CD4-positive, alpha-beta T cell treated with Interleukin-4 for 4 hours (primary cell): ENCODE results near the gene CPXM2.

Experiments
- DNase-seq: peaks from one replicate; pipeline ENCODE4 v3.0.0-alpha.2; 2020

The CPXM2 gene

GRCh38 chr10:123795196-123795780 is 96.3 kb downstream of the CPXM2 start:
- no peak for DNase-seq

- no peak for DNase-seq
Measured at GRCh38 chr10:123792248-123792978, 99.2 kb downstream of the CPXM2 start.

GRCh38 chr10:123790132-123790885 is 101.3 kb downstream of the CPXM2 start:
- no peak for DNase-seq

- DNase-seq: no peak
Measured at GRCh38 chr10:123788981-123789380, 102.6 kb downstream of the CPXM2 start.

- DNase-seq: no peak
Measured at GRCh38 chr10:123787566-123787965, 104.0 kb downstream of the CPXM2 start.

DNA sequence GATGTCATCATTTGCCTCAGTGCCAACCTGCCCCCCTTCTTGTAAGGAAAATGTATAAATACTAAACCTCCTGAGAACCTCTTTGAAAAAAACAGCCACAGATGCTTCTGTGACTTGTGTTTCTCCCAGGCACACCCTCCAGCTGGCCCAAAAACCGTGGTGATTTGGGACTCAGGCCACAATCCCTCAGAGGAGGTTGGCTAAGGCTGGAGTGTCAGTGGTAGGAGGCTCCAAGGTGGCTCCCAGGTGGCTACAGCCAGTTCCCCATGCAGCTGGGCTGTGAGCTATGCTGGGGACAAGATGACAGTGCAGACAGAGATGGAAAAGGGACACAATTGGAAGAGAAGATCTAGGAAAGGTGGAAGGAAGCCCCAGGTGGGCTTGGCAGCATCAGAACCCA is 104.7 kb downstream of the CPXM2 start:
- no peak for DNase-seq

DNA sequence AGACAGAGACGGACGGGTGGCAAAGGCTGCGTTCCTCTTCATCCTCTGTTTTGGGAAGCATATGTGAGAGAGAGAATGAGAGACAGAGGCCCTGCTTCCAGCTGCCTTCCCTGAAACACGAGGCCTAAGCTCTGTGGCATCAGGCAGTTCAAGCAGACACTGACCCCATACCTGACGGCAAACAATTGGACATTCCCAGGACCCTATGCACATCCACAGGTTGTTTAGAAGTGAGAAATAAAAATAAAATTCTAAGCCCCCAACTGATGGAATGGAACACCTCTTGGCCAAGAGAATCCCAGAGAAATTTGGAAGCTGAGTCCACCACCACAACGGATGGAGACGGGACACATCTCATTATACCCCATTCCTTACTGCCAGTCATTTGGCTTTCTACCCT is 105.3 kb downstream of the CPXM2 start:
- DNase-seq: no peak

- DNase-seq: no peak
Measured at GRCh38 chr10:123784646-123785045, 107.0 kb downstream of the CPXM2 start.

- no peak for DNase-seq
Measured at GRCh38 chr10:123784216-123784615, 107.4 kb downstream of the CPXM2 start.

- no peak for DNase-seq
Measured at GRCh38 chr10:123783296-123783695, 108.3 kb downstream of the CPXM2 start.

DNA sequence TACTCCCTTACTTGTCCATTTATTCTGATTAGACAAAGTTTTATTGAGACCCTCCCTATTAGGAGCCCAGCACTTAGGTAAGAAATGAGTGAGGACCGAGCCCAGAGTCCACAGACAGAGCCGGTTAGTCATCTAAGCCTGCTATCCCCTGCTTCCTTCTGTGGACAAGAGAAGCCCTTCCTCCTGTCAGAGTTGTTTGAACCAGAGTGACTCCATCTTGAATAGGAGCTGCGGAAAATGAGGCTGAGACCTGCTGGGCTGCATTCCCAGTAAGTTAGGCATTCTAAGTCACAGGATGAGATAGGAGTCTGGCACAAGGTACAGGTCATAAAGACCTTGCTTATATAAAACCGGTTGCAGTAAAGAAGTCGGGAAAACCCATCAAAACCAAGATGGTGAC is 109.1 kb downstream of the CPXM2 start:
- DNase-seq: no peak

- no peak for DNase-seq
Measured at GRCh38 chr10:123781956-123782500, 109.6 kb downstream of the CPXM2 start.

DNA sequence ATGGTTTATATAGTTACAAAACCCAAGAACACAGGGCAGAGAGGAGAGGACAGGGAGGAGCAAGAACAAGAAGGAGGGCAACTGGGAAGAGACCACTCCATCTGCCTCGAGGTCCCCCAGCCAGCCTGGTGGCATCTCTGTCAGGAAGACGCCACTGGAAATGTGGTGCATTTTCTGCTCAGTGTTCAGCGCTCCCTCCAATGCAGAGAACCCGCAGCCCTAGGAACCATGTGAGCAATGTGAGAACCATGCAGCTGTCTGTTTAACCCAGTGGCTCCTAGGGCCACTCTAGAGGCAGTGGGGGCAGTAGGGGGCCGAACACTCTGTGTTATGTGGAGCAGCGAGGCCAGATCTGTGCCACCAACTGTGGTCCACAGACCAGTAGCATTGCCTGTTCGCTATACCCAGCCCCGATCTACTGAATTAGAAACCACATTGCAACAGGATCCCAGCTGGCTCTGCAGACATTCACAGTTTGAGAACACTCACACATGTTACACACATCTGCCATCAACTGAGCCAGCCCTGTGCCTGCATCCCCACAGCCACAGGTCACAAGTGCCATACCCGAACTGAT is 110.2 kb downstream of the CPXM2 start:
- no peak for DNase-seq

DNA sequence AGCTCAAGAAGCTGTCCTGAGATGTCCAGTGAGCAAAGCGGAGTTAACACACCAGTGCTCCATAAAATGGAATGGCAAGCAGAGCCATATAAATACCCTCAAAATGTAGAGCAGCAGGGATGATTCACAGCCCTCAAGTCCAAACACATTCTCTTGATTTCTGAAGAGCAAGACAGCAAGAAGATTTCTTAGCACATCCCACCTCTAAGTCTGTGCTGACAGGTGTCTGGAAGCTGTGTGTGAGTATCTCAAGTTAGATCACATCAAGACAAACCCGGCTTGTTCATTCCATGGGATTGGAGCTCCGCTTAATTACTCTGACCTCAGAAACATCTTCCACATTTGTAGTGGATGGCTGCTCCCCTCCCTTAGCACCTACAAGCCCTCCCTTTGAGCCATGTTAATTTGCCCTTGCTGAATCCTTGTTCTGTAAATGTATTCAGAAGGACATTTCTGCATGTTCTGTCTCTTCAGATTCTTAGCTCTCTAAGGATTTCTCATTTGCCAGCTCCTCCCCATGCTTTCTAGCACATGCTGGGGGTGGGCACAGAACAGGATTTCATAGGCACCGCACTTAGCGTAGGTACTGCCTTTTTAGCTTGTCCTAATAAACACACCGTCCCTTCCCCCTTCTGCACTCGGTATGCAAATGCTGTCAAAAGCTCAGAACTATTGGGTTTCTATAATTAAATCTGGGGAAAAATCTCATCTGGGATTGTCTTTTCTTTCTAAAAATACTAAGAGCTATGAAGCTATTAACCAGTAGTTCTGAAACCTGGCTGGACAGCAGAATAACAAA is 112.7 kb downstream of the CPXM2 start:
- DNase-seq: no peak

GRCh38 chr10:123777881-123778280 is 113.7 kb downstream of the CPXM2 start:
- DNase-seq: no peak

DNA sequence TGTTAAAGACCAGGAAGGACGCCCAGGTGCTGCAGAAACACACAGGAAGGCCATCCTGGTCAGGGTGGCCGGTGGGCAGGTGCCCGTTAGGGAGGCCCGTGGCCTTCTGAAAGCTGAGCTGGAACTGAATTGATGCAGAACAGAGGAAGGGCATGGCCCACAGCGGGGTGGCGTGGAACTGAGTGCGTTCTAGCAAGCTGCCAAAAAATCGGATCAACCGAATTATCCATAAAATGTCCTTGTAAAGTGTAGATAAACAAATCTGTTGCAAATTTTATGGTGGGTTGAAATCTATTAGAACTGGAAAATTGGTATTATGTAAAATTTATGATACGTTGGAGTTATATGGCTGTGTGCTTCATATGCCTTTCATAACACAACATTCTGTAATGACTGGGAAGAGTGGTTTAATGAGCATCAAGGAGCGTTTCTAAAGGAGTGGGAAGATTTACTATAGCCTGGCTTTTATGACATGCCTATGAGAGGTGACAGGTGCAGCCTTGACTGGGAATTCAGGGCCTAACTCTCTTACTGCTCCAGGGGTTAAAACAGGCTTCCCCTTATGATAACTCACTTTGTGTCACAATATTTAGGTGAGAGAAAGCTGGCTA is 117.4 kb downstream of the CPXM2 start:
- no peak for DNase-seq

GRCh38 chr10:123772645-123773508 is 118.7 kb downstream of the CPXM2 start:
- DNase-seq: no peak

GRCh38 chr10:123771877-123772644 is 119.5 kb downstream of the CPXM2 start:
- DNase-seq: no peak

GRCh38 chr10:123769647-123770046 is 122.0 kb downstream of the CPXM2 start:
- DNase-seq: no peak

DNA sequence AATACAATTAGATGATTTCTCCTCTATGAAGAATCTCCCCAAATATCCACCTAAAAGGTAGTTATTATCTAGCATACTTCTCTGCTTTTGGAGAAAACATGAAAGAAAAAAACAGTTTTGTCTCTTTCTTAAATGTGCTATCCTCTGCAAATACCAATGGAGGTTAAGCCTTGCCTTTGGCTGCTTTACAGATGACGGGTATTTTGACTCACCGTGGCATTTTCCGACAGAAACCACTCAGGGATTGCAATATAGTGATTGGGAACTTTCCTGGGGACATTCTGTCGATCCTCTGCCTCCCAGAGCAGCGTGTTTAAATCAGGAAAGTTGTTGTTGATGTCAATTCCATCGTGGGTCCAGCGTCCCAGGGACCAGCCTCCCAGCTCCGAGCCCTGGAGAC is 124.8 kb downstream of the CPXM2 start:
- DNase-seq: no peak
